Natural killer cell (primary cell): ENCODE results near the gene EIF4E1B. TPM values are rescaled to one million over a fixed set of nuclear protein-coding genes. Genes with fewer than 3 reads are reported as not detected.
"Not testable (repeated sequence)": the region's sequence is repeated elsewhere in the genome, so short reads cannot be mapped to it uniquely, and the experiment has no call there.

Source experiments
- ATAC-seq, 3 donors: fragments of 150-1000 bp in 2 of 3; fragments of 200-7000 bp in 1 of 3; cut with Tn5 transposase; 1 replicate in 1 of 3; 2 replicates in 2 of 3; pipeline ENCODE4 v1.10.0; 2021; ENCODE audit warnings: mild to moderate bottlenecking in 2 of 3, moderate library complexity in 2 of 3
- DNase-seq, 2 donors: peaks; one replicate each; pipeline versions ENCODE4 v3.0.0 to v3.0.0-alpha.2; 2013 to 2021; ENCODE audit warnings: mixed read lengths in 1 of 2
- H3K27ac ChIP-seq: one replicate; pipeline ENCODE4 v1.5.1; 2013; ENCODE audit warnings: mild to moderate bottlenecking, low read length
- H3K27me3 ChIP-seq: one replicate; pipeline ENCODE4 v1.6.1; 2013; ENCODE audit warnings: low read length; ENCODE audit not compliant: control insufficient read depth, insufficient read depth
- H3K36me3 ChIP-seq: one replicate; pipeline ENCODE4 v1.6.1; 2013; ENCODE audit warnings: low read length; ENCODE audit not compliant: control insufficient read depth, insufficient read depth
- H3K4me1 ChIP-seq: one replicate; pipeline ENCODE4 v1.6.1; 2013; ENCODE audit warnings: low read length; ENCODE audit not compliant: control insufficient read depth, insufficient read depth
- H3K4me3 ChIP-seq: one replicate; pipeline ENCODE4 v1.5.1; 2013; ENCODE audit warnings: low read length
- H3K9me3 ChIP-seq: one replicate; pipeline ENCODE4 v1.6.1; 2013; ENCODE audit warnings: low read length; ENCODE audit not compliant: control insufficient read depth, insufficient read depth
- H3K27ac Mint-ChIP-seq, 2 donors: one replicate each; pipeline ENCODE4 v1.8.0; 2022; ENCODE audit warnings: mild to moderate bottlenecking in 2 of 2, mixed read lengths in 2 of 2, moderate library complexity in 1 of 2
- H3K27me3 Mint-ChIP-seq, 2 donors: one replicate each; pipeline ENCODE4 v1.8.0; 2022; ENCODE audit warnings: low read depth in 2 of 2, mixed read lengths in 2 of 2
- H3K36me3 Mint-ChIP-seq: one replicate; pipeline ENCODE4 v1.8.0; 2022; ENCODE audit warnings: mixed read lengths
- H3K4me1 Mint-ChIP-seq, 2 donors: one replicate each; pipeline ENCODE4 v1.8.0; 2022; ENCODE audit warnings: mixed read lengths in 2 of 2
- H3K4me3 Mint-ChIP-seq: one replicate; pipeline ENCODE4 v1.8.0; 2022; ENCODE audit warnings: mild to moderate bottlenecking, moderate library complexity, mixed read lengths
- H3K9me3 Mint-ChIP-seq, 2 donors: one replicate each; pipeline ENCODE4 v1.8.0; 2022; ENCODE audit warnings: mixed read lengths in 2 of 2
- CTCF ChIP-seq: fragments of 200-600 bp; IDR thresholded peaks from one replicate; pipeline ENCODE4 v1.8.0; 2022; ENCODE audit warnings: antibody characterized with exemption
- WGBS: methylation state at CpG from one replicate; pipeline ENCODE4 v1.1.7; 2013; ENCODE audit warnings: missing lambda C conversion rate; ENCODE audit not compliant: insufficient coverage; 5-methylcytosine and 5-hydroxymethylcytosine counted together
- intact Hi-C: fragments of 100-400 bp; cut with micrococcal nuclease; formaldehyde crosslinking; loops from one replicate; pipeline ENCODE4 v1.14.2; 2022
- total RNA-seq, 4 donors: library from RNA; stranded (reverse); fragments of 120-200 nt in 1 of 4; gene quantifications; one replicate each; pipeline versions ENCODE4 v1.2.3 to v1.2.4, GENCODE V29; 2013 to 2022

Gene EIF4E1B
- total RNA-seq, 3 donors from 2014 or later (not counting 1 experiment from before 2014, with no cell fraction given), result not detected

- ATAC-seq (peak; percentile 65 to 87 (median 83)), DNase-seq (peak; percentile 35 to 84)
- no peaks in the 10 kb centered on the region for H3K9me3 Mint-ChIP-seq
- no peaks in the 10 kb centered on the region for H3K9me3 ChIP-seq
- peak overlapping the region in 1 of 2 donors; percentile 38 for H3K27ac Mint-ChIP-seq
- WGBS, result 2% methylated on average over 98 of the region's 98 CpGs
- no peaks in the 10 kb centered on the region for H3K36me3 ChIP-seq
- H3K27me3 ChIP-seq, result no peaks in the 10 kb centered on the region
- intact Hi-C loops, result loop anchor here (2.0 to 5.0 kb wide), 2 partner anchors 180 to 866 kb away; partner anchors contain the start of gene CLTB
- peak; percentile 18 for TF ChIP-seq CTCF
- H3K27me3 Mint-ChIP-seq, result peaks cover 0 to 21% of the 10 kb centered on the region in 2 donors
- H3K4me1 Mint-ChIP-seq, result peaks cover 0 to 7% of the 10 kb centered on the region in 2 donors
- H3K4me3 Mint-ChIP-seq, result peak overlapping the region; percentile 80
- no peak overlapping the region for H3K4me3 ChIP-seq
- no peak overlapping the region for H3K27ac ChIP-seq
- peaks cover 6% of the 10 kb centered on the region for H3K4me1 ChIP-seq
- no peaks in the 10 kb centered on the region for H3K36me3 Mint-ChIP-seq
These were observed 33.6 kb upstream of the EIF4E1B start for GRCh38 chr5:176596689-176597416.

GRCh38 chr5:176597417-176598389, 32.8 kb upstream of the EIF4E1B start:
- H3K4me3 ChIP-seq, result no peak overlapping the region
- no peaks in the 10 kb centered on the region for H3K9me3 ChIP-seq
- H3K36me3 Mint-ChIP-seq, result no peaks in the 10 kb centered on the region
- no peak overlapping the region for H3K27ac Mint-ChIP-seq
- H3K27ac ChIP-seq, result no peak overlapping the region
- H3K4me3 Mint-ChIP-seq, result peak overlapping the region; percentile 66
- H3K27me3 Mint-ChIP-seq, result peaks cover 0 to 21% of the 10 kb centered on the region in 2 donors
- TF ChIP-seq CTCF, result no peak
- WGBS, result 64% methylated on average over 47 of the region's 47 CpGs
- no peaks in the 10 kb centered on the region for H3K9me3 Mint-ChIP-seq
- ATAC-seq, result no peak
- intact Hi-C loops, result loop anchor here (2.0 to 5.0 kb wide), 2 partner anchors 180 to 867 kb away; partner anchors contain the start of gene CLTB
- H3K4me1 Mint-ChIP-seq, result peaks cover 0 to 7% of the 10 kb centered on the region in 2 donors
- H3K36me3 ChIP-seq, result no peaks in the 10 kb centered on the region
- no peaks in the 10 kb centered on the region for H3K27me3 ChIP-seq
- H3K4me1 ChIP-seq, result peaks cover 6% of the 10 kb centered on the region
- peak in 1 of 2 donors; percentile 21 for DNase-seq

- not testable (repeated sequence) for H3K27me3 ChIP-seq, H3K27ac ChIP-seq, H3K36me3 ChIP-seq, H3K9me3 ChIP-seq, H3K36me3 Mint-ChIP-seq, H3K4me3 Mint-ChIP-seq, H3K4me1 ChIP-seq, H3K9me3 Mint-ChIP-seq, ATAC-seq, H3K4me3 ChIP-seq, DNase-seq, H3K4me1 Mint-ChIP-seq, H3K27ac Mint-ChIP-seq
- WGBS, result 86% methylated on average over 19 of the region's 19 CpGs
- intact Hi-C loops, result loop anchor here (5.0 kb wide), 1 partner anchor 183 kb away; the partner anchor contains the start of gene CLTB
- H3K27me3 Mint-ChIP-seq, result peaks cover 0 to 21% of the 10 kb centered on the region in 2 donors
These were observed 30.6 kb upstream of the EIF4E1B start for GRCh38 chr5:176599749-176600430.
